GM23248 (cell line): ENCODE results near the gene UGT2A2. TPM values are rescaled to one million over a fixed set of nuclear protein-coding genes. Genes with fewer than 3 reads are reported as not detected.
"Not testable (repeated sequence)": the region's sequence is repeated elsewhere in the genome, so short reads cannot be mapped to it uniquely, and the experiment has no call there.

ENCODE experiments used
- DNase-seq: peaks from one replicate; pipeline ENCODE4 v3.0.0-alpha.2; 2015
- H2AFZ ChIP-seq: fragments of 200-600 bp; sonication (generic); 2 replicates; pipeline ENCODE4 v1.6.1; 2016; ENCODE audit warnings: antibody characterized with exemption
- H3F3A ChIP-seq: fragments of 200-600 bp; sonication (generic); 2 replicates; pipeline ENCODE4 v1.6.1; 2016; ENCODE audit warnings: mild to moderate bottlenecking, antibody characterized with exemption, mixed run types; ENCODE audit not compliant: insufficient read depth
- H3K27ac ChIP-seq: fragments of 200-600 bp; sonication (generic); 2 replicates; pipeline ENCODE4 v1.5.1; 2016; ENCODE audit warnings: mild to moderate bottlenecking
- H3K27me3 ChIP-seq: fragments of 200-600 bp; sonication (generic); replicated peaks from 2 replicates; pipeline ENCODE4 v1.6.1; 2016; ENCODE audit warnings: mild to moderate bottlenecking; ENCODE audit not compliant: insufficient read depth
- H3K36me3 ChIP-seq: fragments of 200-600 bp; sonication (generic); 2 replicates; pipeline ENCODE4 v1.6.1; 2016; ENCODE audit warnings: low read depth, mild to moderate bottlenecking
- H3K4me1 ChIP-seq: fragments of 200-600 bp; sonication (generic); 2 replicates; pipeline ENCODE4 v1.6.1; 2016; ENCODE audit warnings: mild to moderate bottlenecking; ENCODE audit not compliant: insufficient read depth
- H3K4me2 ChIP-seq: fragments of 200-600 bp; sonication (generic); one replicate; pipeline ENCODE4 v1.6.1; 2016; ENCODE audit warnings: mild to moderate bottlenecking; ENCODE audit not compliant: unreplicated experiment
- H3K4me3 ChIP-seq: fragments of 200-600 bp; sonication (generic); 2 replicates; pipeline ENCODE4 v1.5.1; 2016; ENCODE audit warnings: mild to moderate bottlenecking
- H3K79me2 ChIP-seq: fragments of 200-600 bp; sonication (generic); 2 replicates; pipeline ENCODE4 v1.6.1; 2016; ENCODE audit warnings: mild to moderate bottlenecking; ENCODE audit not compliant: insufficient read depth
- H3K9ac ChIP-seq: fragments of 200-600 bp; sonication (generic); 2 replicates; pipeline ENCODE4 v1.6.1; 2016; ENCODE audit warnings: mild to moderate bottlenecking
- H3K9me2 ChIP-seq: fragments of 200-600 bp; sonication (generic); 2 replicates; pipeline ENCODE4 v1.6.1; 2016; ENCODE audit warnings: mixed run types, mild to moderate bottlenecking, moderate library complexity; ENCODE audit not compliant: insufficient read depth
- H3K9me3 ChIP-seq: fragments of 200-600 bp; sonication (generic); one replicate; pipeline ENCODE4 v1.6.1; 2017; ENCODE audit warnings: low read depth
- H4K20me1 ChIP-seq: fragments of 200-600 bp; sonication (generic); 2 replicates; pipeline ENCODE4 v1.6.0; 2016; ENCODE audit not compliant: insufficient read depth
- EZH2 ChIP-seq: fragments of 200-600 bp; sonication (generic); IDR thresholded peaks from 2 replicates; pipeline ENCODE4 v1.6.1; 2018; ENCODE audit warnings: antibody characterized with exemption, mild to moderate bottlenecking; ENCODE audit not compliant: insufficient read depth, poor library complexity, severe bottlenecking
- EZH2phosphoT487 ChIP-seq: fragments of 200-600 bp; sonication (generic); IDR thresholded peaks from 2 replicates; pipeline ENCODE4 v1.6.1; 2018; ENCODE audit warnings: antibody characterized with exemption, moderate library complexity, mild to moderate bottlenecking, low read depth; ENCODE audit not compliant: insufficient read depth
- WGBS, 2 experiments: methylation state at CpG; one replicate each; pipeline ENCODE4 v1.1.6; 2015 to 2017; ENCODE audit warnings: low lambda C conversion rate in 2 of 2, low coverage in 1 of 2; ENCODE audit errors: missing lambda C conversion rate in 2 of 2; 5-methylcytosine and 5-hydroxymethylcytosine counted together
- in situ Hi-C: fragments of 300-500 bp; cut with MboI; formaldehyde crosslinking; loops from 2 replicates; pipeline ENCODE4 v1.15.0; 2020
- polyA plus RNA-seq: library from polyadenylated mRNA; unstranded; fragments of >200 nt; fragmentation: Nextera tagmentation; extraction: Ambion mirVana; gene quantifications from 2 replicates; pipeline ENCODE4 v1.2.1, GENCODE V29; 2016
- total RNA-seq: library from RNA; depleted of rRNA; stranded (reverse); fragments of >200 nt; shearing (Covaris generic); gene quantifications from 2 replicates; pipeline ENCODE4 v1.2.3, GENCODE V29; 2014; rRNA removed

Gene UGT2A2
- total RNA-seq (not detected in 2 replicates), polyA plus RNA-seq (not detected in 2 replicates)

DNA sequence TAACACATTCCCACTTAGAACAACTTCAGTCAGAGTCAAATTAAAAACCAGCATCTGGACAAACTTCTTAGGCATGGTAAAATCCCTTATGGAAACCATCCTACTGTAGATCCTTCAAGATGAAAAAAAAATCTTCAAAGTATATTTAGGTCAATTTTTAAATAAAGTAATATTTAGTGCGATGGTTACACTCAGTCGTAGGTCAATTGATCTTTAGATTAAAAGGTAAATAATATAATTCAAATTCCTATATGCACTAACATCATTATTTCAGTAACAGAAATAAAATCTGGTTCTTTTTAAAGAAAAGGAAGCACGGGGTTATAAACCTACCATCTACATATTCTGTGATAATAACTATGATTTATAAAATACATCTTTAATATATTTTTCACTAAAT is at the start of gene UGT2A2:
TSS of gene UGT2A2 (minus strand) at position 101 of the 400 bp plus-strand sequence. CDS start at position 99, 2 bp downstream.
- H3K4me1 ChIP-seq = no peaks in the 10 kb centered on the region
- no peaks in the 10 kb centered on the region for H3K36me3 ChIP-seq
- H3K9me3 ChIP-seq = no peaks in the 10 kb centered on the region
- no peaks in the 10 kb centered on the region for H3K27me3 ChIP-seq
- H3K9ac ChIP-seq = no peak within 1 kb of the TSS
- no peak within 1 kb of the TSS for H2AFZ ChIP-seq
- no peak within 1 kb of the TSS for H3K4me3 ChIP-seq
- H3K9me2 ChIP-seq = no peaks in the 10 kb centered on the region
- no peak within 1 kb of the TSS for H3K4me2 ChIP-seq
- in situ Hi-C loops = no loop called here
- H3F3A ChIP-seq = no peaks in the 10 kb centered on the region
- H3K79me2 ChIP-seq = no peaks in the 10 kb centered on the region
- no peak for DNase-seq
- no peak for TF ChIP-seq EZH2
- no peak within 1 kb of the TSS for H3K27ac ChIP-seq
- 34 to 41% methylated on average over 3 of the region's 3 CpGs for WGBS, 2 experiments
- H4K20me1 ChIP-seq = no peaks in the 10 kb centered on the region

DNA sequence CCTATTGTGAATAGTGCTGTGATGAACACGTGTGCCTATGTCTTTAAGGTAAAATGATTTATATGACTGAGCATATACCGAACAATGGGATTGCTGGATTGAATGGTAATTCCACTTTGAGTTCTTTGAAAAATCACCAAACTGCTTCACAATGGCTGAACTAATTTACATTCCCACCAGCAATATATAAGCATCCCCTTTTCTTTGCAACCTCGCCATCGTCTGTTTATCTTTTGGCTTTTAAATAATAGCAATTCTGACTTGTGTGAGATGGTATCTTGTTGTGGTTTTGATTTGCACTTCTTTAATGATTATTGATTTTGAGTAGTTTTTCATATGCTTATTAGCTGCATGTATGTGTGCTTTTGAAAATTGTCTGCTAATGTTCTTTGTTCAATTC is 45.4 kb upstream of the UGT2A2 start:
- H2AFZ ChIP-seq = no peak overlapping the region
- H3K79me2 ChIP-seq = no peaks in the 10 kb centered on the region
- no peak overlapping the region for H3K4me3 ChIP-seq
- H3K4me1 ChIP-seq = no peaks in the 10 kb centered on the region
- DNase-seq = no peak
- H3K36me3 ChIP-seq = no peaks in the 10 kb centered on the region
- H3F3A ChIP-seq = no peaks in the 10 kb centered on the region
- H3K27ac ChIP-seq = no peak overlapping the region
- H3K4me2 ChIP-seq = no peak overlapping the region
- TF ChIP-seq EZH2 = no peak
- no peak for TF ChIP-seq EZH2phosphoT487
- H4K20me1 ChIP-seq = no peaks in the 10 kb centered on the region
- H3K9me3 ChIP-seq = no peaks in the 10 kb centered on the region
- H3K9ac ChIP-seq = no peak overlapping the region
- whole genome bisulfite sequencing, 2 experiments = 41 to 46% methylated on average over 4 of the region's 4 CpGs
- no peaks in the 10 kb centered on the region for H3K27me3 ChIP-seq
- in situ Hi-C loops = loop anchor here (25.0 kb wide), 2 partner anchors 502 to 827 kb away; partner anchors contain the start of genes AMTN and ODAM
- no peaks in the 10 kb centered on the region for H3K9me2 ChIP-seq

DNA sequence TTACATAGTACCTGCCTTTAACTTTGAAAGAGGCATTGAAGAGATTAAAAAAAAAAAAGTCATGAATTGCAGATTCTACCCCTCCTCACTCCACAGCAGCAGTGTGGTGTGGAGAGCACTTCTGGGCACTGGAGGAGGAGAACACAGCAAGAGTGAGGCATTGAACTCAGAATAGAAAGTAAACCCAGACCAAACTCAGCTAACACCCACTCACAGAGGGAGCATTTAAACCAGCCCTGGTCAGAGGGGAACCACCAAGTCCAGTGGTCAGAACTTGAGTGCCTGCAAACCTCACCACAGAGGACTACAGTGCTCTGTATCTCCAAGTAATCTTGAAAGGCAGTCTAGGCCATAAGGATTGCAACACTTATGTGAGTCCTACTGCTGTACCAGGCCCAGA is 29.2 kb upstream of the UGT2A2 start:
- TF ChIP-seq EZH2 = no peak
- no peak overlapping the region for H3K9ac ChIP-seq
- in situ Hi-C loops = no loop called here
- no peak overlapping the region for H3K4me2 ChIP-seq
- no peak overlapping the region for H3K4me3 ChIP-seq
- H3K9me2 ChIP-seq = no peaks in the 10 kb centered on the region
- no peaks in the 10 kb centered on the region for H3F3A ChIP-seq
- H3K4me1 ChIP-seq = no peaks in the 10 kb centered on the region
- H3K79me2 ChIP-seq = no peaks in the 10 kb centered on the region
- no peak for DNase-seq
- no peak overlapping the region for H2AFZ ChIP-seq
- no peak overlapping the region for H3K27ac ChIP-seq
- no peaks in the 10 kb centered on the region for H4K20me1 ChIP-seq
- H3K27me3 ChIP-seq = no peaks in the 10 kb centered on the region
- H3K36me3 ChIP-seq = no peaks in the 10 kb centered on the region
- no peaks in the 10 kb centered on the region for H3K9me3 ChIP-seq

DNA sequence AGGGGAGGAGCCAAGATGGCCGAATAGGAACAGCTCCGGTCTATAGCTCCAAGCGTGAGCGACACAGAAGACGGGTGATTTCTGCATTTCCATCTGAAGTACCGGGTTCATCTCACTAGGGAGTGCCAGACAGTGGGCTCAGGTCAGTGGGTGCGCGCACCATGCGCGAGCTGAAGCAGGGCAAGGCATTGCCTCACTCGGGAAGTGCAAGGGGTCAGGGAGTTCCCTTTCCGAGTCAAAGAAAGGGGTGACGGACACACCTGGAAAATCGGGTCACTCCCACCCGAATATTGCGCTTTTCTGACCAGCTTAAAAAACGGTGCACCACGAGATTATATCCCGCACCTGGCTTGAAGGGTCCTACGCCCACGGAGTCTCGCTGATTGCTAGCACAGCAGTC is 24.6 kb upstream of the UGT2A2 start:
- H4K20me1 ChIP-seq, H3K9ac ChIP-seq, H3K27me3 ChIP-seq, DNase-seq, H3K79me2 ChIP-seq, H3F3A ChIP-seq, H3K4me3 ChIP-seq, in situ Hi-C loops, H3K4me1 ChIP-seq, H3K4me2 ChIP-seq, H3K9me2 ChIP-seq, H2AFZ ChIP-seq, H3K9me3 ChIP-seq, H3K27ac ChIP-seq, H3K36me3 ChIP-seq: not testable (repeated sequence)
- WGBS, 2 experiments = 59 to 61% methylated on average over 22 of the region's 22 CpGs

DNA sequence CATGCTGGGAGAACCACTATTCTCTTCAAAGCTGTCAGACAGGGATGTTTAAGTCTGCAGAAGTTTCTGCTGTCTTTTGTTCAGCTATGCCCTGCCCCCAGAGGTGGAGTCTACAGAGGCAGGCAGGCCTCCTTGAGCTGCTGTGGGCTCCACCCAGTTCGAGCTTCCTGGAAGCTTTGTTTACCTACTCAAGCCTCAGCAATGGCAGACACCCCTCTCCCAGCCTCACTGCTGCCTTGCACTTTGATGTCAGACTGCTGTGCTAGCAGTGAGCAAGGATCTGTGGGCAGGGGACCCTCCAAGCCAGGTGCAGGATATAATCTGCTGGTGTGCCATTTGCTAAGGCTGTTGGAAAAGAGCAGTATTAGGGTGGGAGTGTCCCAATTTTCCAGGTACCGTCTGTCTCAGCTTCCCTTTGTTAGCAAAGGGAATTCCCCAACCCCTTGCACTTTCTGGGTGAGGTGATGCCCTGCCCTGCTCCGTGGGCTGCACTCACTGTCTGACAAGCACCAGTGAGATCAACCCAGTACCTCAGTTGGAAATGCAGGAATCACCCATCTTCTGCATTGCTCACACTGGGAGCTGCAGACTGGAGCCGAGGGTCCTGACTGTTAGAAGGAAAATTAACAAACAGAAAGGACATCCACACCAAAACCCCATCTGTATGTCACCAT is 21.8 kb upstream of the UGT2A2 start:
- H3K9me2 ChIP-seq, H3K9me3 ChIP-seq, DNase-seq, H4K20me1 ChIP-seq, H3K79me2 ChIP-seq, H3K9ac ChIP-seq, H3F3A ChIP-seq, H3K4me1 ChIP-seq, H2AFZ ChIP-seq, H3K27me3 ChIP-seq, H3K4me2 ChIP-seq, H3K36me3 ChIP-seq, H3K4me3 ChIP-seq, H3K27ac ChIP-seq, in situ Hi-C loops: not testable (repeated sequence)
- WGBS, 2 experiments = 6 to 13% methylated on average over 4 of the region's 4 CpGs
